Activated CD8-positive, alpha-beta T cell treated with anti-CD3 and anti-CD28 coated beads, Interleukin-2, amount 10 ng/mL, durations not matched to agents 7 days and 5 days (primary cell): ENCODE data around the gene FCMR. TPM values are rescaled to one million over a fixed set of nuclear protein-coding genes. Genes with fewer than 3 reads are reported as not detected.
"Not testable (repeated sequence)": the region's sequence is repeated elsewhere in the genome, so short reads cannot be mapped to it uniquely, and the experiment has no call there.

Source experiments
- ATAC-seq: fragments of 150-1000 bp; cut with Tn5 transposase; one replicate; pipeline ENCODE4 v1.10.0; 2021; ENCODE audit warnings: moderate library complexity
- CTCF ChIA-PET: fragments of 350-600 bp; sonication (Branson Sonifier 250); formaldehyde crosslinking; loops from one replicate; lab custom pipeline; 2021; ENCODE audit warnings: antibody characterized with exemption; lab: Charles Lee
- POLR2A ChIA-PET: fragments of 350-600 bp; sonication (Branson Sonifier 250); formaldehyde crosslinking; loops from one replicate; lab custom pipeline; 2021; ENCODE audit warnings: antibody characterized with exemption; lab: Charles Lee
- DNase-seq: peaks from one replicate; pipeline ENCODE4 v3.0.0-alpha.2; 2020
- H3K27ac Mint-ChIP-seq: one replicate; pipeline ENCODE4 v1.8.0; 2021; ENCODE audit warnings: mild to moderate bottlenecking, mixed read lengths
- H3K27me3 Mint-ChIP-seq: one replicate; pipeline ENCODE4 v1.8.0; 2021; ENCODE audit warnings: low read depth, mixed read lengths
- H3K36me3 Mint-ChIP-seq: one replicate; pipeline ENCODE4 v1.8.0; 2021; ENCODE audit warnings: low read depth, mixed read lengths
- H3K4me1 Mint-ChIP-seq: one replicate; pipeline ENCODE4 v1.8.0; 2021; ENCODE audit warnings: low read depth, mixed read lengths
- H3K4me3 Mint-ChIP-seq: one replicate; pipeline ENCODE4 v1.8.0; 2021; ENCODE audit warnings: mild to moderate bottlenecking, mixed read lengths
- H3K9me3 Mint-ChIP-seq: one replicate; pipeline ENCODE4 v1.8.0; 2022; ENCODE audit warnings: mixed read lengths; ENCODE audit not compliant: insufficient read depth
- total RNA-seq, 2 experiments: library from RNA; stranded (reverse); gene quantifications; one replicate each; pipeline ENCODE4 v1.2.3, GENCODE V29; 2021

The FCMR gene
- total RNA-seq, 2 experiments from 2014 or later, result 51.5 to 56.8 TPM

DNA sequence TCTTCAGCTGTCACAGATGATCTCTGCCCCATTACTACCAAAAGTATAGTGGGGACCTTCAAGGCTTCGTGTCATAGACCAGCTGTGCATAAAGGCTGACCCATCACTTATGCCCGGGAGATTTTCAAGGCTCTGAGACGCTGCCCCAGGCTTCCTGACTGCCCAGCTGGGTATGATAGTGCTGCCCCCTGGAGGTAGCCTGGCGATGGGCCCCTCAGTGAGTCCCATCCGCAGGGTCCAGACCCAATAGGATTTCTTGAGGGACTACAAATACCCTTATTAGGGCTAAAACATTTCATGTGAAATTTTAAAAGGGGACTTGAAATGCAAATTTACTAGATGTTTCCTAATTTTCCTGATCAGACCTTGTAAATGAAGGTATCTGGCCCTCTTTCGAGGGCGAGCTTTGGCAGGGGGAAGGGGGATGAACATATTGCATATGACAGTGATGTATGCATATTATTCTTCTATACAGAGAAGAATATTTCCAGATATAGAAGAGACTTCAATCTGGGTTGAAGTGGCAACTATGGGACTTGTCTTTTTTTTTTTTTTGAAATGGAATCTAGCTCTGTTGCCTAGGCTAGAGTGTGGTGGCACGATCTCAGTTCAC, 11.7 kb upstream of the FCMR start:
- Mint-ChIP-seq H3K36me3 (no peaks in the 10 kb centered on the region), H3K27ac (no peak overlapping the region), H3K4me1 (peaks cover 46% of the 10 kb centered on the region), H3K27me3 (peaks cover 2% of the 10 kb centered on the region), H3K4me3 (no peak overlapping the region), H3K9me3 (no peaks in the 10 kb centered on the region)
- ChIA-PET POLR2A (interaction anchor here (0.6 kb wide), 1 partner anchor 1188 kb away, joined by 5 read pairs; no protein-coding TSS in a partner anchor), CTCF (interaction anchor here (0.7 to 15.0 kb wide), 47 partner anchors 8 to 322 kb away, joined by 3 to 281 read pairs (median 4); partner anchors contain the start of genes EIF2D, FCAMR, FCMR and IL20)
- DNase-seq (peak; percentile 76), ATAC-seq (peak; percentile 60)

GRCh38 chr1:206932177-206932576, 10.4 kb upstream of the FCMR start:
- no peak for DNase-seq
- Mint-ChIP-seq H3K36me3 (no peaks in the 10 kb centered on the region), H3K9me3 (no peaks in the 10 kb centered on the region), H3K4me3 (no peak overlapping the region), H3K27me3 (peaks cover 2% of the 10 kb centered on the region), H3K27ac (peak overlapping the region; percentile 85), H3K4me1 (peaks cover 54% of the 10 kb centered on the region)
- CTCF ChIA-PET, result interaction anchor here (0.6 to 15.0 kb wide), 21 partner anchors 10 to 269 kb away, joined by 3 to 281 read pairs (median 9); partner anchors contain the start of genes FCMR, IL20 and PIGR
- POLR2A ChIA-PET, result interaction anchor here (1.0 kb wide), 1 partner anchor 10 kb away, joined by 5 read pairs; the partner anchor contains the start of gene FCMR
- ATAC-seq, result no peak

DNA sequence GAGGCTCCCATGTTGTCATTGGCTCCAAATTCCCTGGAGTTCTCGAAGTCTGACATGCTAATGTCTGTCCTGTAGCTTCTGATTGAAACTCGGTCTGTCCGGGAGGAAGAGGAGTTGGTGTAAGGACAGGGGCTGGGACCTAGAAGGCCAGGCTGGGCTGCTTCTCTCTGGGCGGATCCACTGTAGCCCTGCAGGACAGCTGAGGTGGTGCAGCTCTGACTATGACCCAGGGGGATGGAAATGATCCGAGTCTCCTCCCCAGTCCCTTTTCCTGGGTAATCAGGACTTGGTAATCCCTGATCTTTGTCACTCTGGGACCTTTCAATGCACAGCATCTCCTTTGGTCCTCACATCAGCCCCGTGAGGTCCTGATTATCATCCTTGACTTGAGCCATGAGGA, 10.0 kb upstream of the FCMR start:
- ATAC-seq (no peak), DNase-seq (no peak)
- ChIA-PET POLR2A (interaction anchor here (1.0 to 2.3 kb wide), 2 partner anchors 9 to 10 kb away, joined by 5 to 15 read pairs; partner anchors contain the start of gene FCMR), CTCF (interaction anchor here (1.0 to 15.0 kb wide), 19 partner anchors 10 to 217 kb away, joined by 3 to 281 read pairs (median 8); partner anchors contain the start of genes FCMR, IL20 and PIGR)
- peaks cover 54% of the 10 kb centered on the region for H3K4me1 Mint-ChIP-seq
- H3K4me3 Mint-ChIP-seq, result no peak overlapping the region
- peaks cover 2% of the 10 kb centered on the region for H3K27me3 Mint-ChIP-seq
- H3K27ac Mint-ChIP-seq, result peak overlapping the region; percentile 85
- H3K36me3 Mint-ChIP-seq, result no peaks in the 10 kb centered on the region
- H3K9me3 Mint-ChIP-seq, result no peaks in the 10 kb centered on the region

- POLR2A ChIA-PET, result interaction anchor here (1.4 to 2.3 kb wide), 2 partner anchors 9 to 11 kb away, joined by 3 to 15 read pairs; partner anchors contain the start of gene FCMR
- CTCF ChIA-PET, result interaction anchor here (0.8 to 15.0 kb wide), 14 partner anchors 8 to 266 kb away, joined by 3 to 281 read pairs (median 8); partner anchors contain the start of genes FCMR and PIGR
- Mint-ChIP-seq H3K9me3 (no peaks in the 10 kb centered on the region), H3K4me1 (peaks cover 50% of the 10 kb centered on the region), H3K4me3 (peak overlapping the region; percentile 40), H3K27me3 (no peaks in the 10 kb centered on the region), H3K27ac (peak overlapping the region; percentile 85), H3K36me3 (no peaks in the 10 kb centered on the region)
- ATAC-seq, result peak; percentile 37
- peak; percentile 41 for DNase-seq
These were observed 8.6 kb upstream of the FCMR start for GRCh38 chr1:206930210-206930798.

GRCh38 chr1:206929524-206929923, 7.8 kb upstream of the FCMR start:
- Mint-ChIP-seq H3K4me1 (peaks cover 47% of the 10 kb centered on the region), H3K36me3 (no peaks in the 10 kb centered on the region), H3K27ac (peak overlapping the region; percentile 28), H3K4me3 (no peak overlapping the region), H3K27me3 (no peaks in the 10 kb centered on the region), H3K9me3 (no peaks in the 10 kb centered on the region)
- POLR2A ChIA-PET, result interaction anchor here (1.4 to 2.3 kb wide), 2 partner anchors 8 to 10 kb away, joined by 3 to 15 read pairs; partner anchors contain the start of gene FCMR
- CTCF ChIA-PET, result interaction anchor here (0.8 to 15.0 kb wide), 6 partner anchors 11 to 265 kb away, joined by 3 to 281 read pairs (median 69); partner anchors contain the start of gene PIGR
- DNase-seq, result no peak
- no peak for ATAC-seq

GRCh38 chr1:206926286-206926685, 4.5 kb upstream of the FCMR start:
- no peak overlapping the region for H3K4me3 Mint-ChIP-seq
- no peaks in the 10 kb centered on the region for H3K27me3 Mint-ChIP-seq
- DNase-seq (no peak), ATAC-seq (no peak)
- H3K9me3 Mint-ChIP-seq, result no peaks in the 10 kb centered on the region
- peaks cover 31% of the 10 kb centered on the region for H3K4me1 Mint-ChIP-seq
- ChIA-PET CTCF (interaction anchor here (1.3 to 15.0 kb wide), 6 partner anchors 9 to 291 kb away, joined by 3 to 281 read pairs (median 7); partner anchors contain the start of gene DYRK3), POLR2A (no interaction called here)
- no peak overlapping the region for H3K27ac Mint-ChIP-seq
- no peaks in the 10 kb centered on the region for H3K36me3 Mint-ChIP-seq

DNA sequence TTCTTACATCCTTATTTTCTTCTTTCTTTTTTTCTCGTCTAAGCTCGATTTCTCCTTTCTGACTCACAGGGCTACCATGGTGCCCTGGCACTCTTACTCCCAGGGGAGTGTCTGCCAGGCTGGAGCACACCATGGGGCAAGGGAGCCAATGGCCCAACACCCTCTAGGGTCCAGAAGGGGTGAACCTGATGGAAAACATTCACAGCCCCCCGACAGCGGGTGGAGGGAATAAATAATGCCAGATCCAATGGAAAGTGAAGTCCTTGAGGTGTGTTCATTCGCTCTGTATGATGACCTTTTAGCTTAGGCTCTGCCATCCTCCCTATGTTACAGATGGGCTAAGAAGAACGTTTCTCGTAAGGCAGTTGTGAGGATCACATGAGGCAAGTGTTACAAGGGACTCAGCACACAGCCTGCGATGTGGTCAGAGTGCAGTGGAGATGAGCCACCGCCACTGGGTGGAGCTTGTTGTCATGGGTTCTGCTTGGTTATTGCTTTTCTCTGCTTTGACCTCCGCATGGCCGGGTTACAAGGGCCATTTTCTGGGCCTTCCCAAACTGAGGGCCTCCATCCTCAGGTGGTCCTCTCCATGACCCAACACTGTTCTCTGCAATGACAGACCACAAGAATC, 3.5 kb upstream of the FCMR start:
- POLR2A ChIA-PET, result interaction anchor here (0.8 to 1.3 kb wide), 3 partner anchors 14 to 45 kb away, joined by 3 read pairs; partner anchors contain the start of gene FCAMR
- CTCF ChIA-PET, result interaction anchor here (0.7 to 15.0 kb wide), 24 partner anchors 8 to 261 kb away, joined by 3 to 281 read pairs (median 4); partner anchors contain the start of genes IL20 and PIGR
- Mint-ChIP-seq H3K4me1 (peaks cover 29% of the 10 kb centered on the region), H3K27ac (no peak overlapping the region), H3K27me3 (no peaks in the 10 kb centered on the region), H3K36me3 (peaks cover 7% of the 10 kb centered on the region), H3K4me3 (no peak overlapping the region), H3K9me3 (no peaks in the 10 kb centered on the region)
- DNase-seq (peak; percentile 86), ATAC-seq (peak; percentile 72)

GRCh38 chr1:206924592-206925105, 2.9 kb upstream of the FCMR start:
- ATAC-seq (peak; percentile 4), DNase-seq (peak; percentile 50)
- CTCF ChIA-PET, result interaction anchor here (0.7 to 15.0 kb wide), 23 partner anchors 8 to 260 kb away, joined by 3 to 281 read pairs (median 4); partner anchors contain the start of genes IL20 and PIGR
- Mint-ChIP-seq H3K4me1 (peaks cover 28% of the 10 kb centered on the region), H3K9me3 (no peaks in the 10 kb centered on the region), H3K27ac (no peak overlapping the region), H3K27me3 (no peaks in the 10 kb centered on the region), H3K4me3 (no peak overlapping the region), H3K36me3 (peaks cover 10% of the 10 kb centered on the region)
- POLR2A ChIA-PET, result interaction anchor here (0.8 to 1.3 kb wide), 3 partner anchors 15 to 46 kb away, joined by 3 read pairs; partner anchors contain the start of gene FCAMR

DNA sequence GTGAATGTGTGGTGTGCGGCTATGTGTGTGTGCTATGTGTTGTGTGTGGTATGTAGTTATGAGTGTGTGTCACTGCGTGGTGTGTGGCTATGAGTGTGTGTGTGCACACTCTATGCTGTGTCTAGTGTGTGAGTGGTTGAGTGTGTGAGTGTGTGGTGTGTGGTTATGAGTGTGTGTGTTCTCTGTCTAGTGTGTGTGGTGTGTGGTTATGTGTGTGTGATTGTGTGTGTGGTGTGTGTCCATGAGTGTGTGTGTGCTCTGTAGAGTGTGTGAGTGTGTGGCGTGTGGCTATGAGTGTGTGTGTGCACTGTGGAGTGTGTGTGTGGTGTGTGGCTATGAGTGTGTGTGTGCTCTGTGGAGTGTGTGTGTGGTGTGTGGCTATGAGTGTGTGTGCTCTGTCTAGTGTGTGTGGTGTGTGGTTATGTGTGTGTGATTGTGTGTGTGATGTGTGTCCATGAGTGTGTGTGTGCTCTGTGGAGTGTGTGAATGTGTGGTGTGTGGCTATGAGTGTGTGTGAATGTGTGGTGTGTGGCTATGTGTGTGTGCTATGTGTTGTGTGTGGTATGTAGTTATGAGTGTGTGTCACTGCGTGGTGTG, 2.3 kb upstream of the FCMR start:
- peaks cover 11% of the 10 kb centered on the region for H3K36me3 Mint-ChIP-seq
- POLR2A ChIA-PET, ATAC-seq, H3K27me3 Mint-ChIP-seq, H3K4me3 Mint-ChIP-seq, H3K9me3 Mint-ChIP-seq, DNase-seq, H3K27ac Mint-ChIP-seq: not testable (repeated sequence)
- CTCF ChIA-PET, result interaction anchor here (0.9 to 15.0 kb wide), 13 partner anchors 10 to 156 kb away, joined by 3 to 281 read pairs (median 16); no protein-coding TSS in a partner anchor
- peaks cover 28% of the 10 kb centered on the region for H3K4me1 Mint-ChIP-seq
